DMS53 treated with DMSO at 0.1 percent for 48 hours (cell line): ENCODE results near the gene SLC25A24.
"Not testable (repeated sequence)": the region's sequence is repeated elsewhere in the genome, so short reads cannot be mapped to it uniquely, and the experiment has no call there.

ENCODE experiments used
- DNase-seq: peaks from one replicate; lab custom pipeline; 2025; ENCODE audit not compliant: unreplicated experiment; lab: John Stamatoyannopoulos, UW

The SLC25A24 gene

GRCh38 chr1:108140936-108141335 is 59.2 kb downstream of the SLC25A24 start:
- no peak for DNase-seq

- no peak for DNase-seq
Measured at GRCh38 chr1:108140177-108140576, 60.0 kb downstream of the SLC25A24 start.

- DNase-seq, result not testable (repeated sequence)
Measured at GRCh38 chr1:108139555-108139954, 60.6 kb downstream of the SLC25A24 start.

GRCh38 chr1:108133148-108133547 is 67.0 kb downstream of the SLC25A24 start:
- not testable (repeated sequence) for DNase-seq

DNA sequence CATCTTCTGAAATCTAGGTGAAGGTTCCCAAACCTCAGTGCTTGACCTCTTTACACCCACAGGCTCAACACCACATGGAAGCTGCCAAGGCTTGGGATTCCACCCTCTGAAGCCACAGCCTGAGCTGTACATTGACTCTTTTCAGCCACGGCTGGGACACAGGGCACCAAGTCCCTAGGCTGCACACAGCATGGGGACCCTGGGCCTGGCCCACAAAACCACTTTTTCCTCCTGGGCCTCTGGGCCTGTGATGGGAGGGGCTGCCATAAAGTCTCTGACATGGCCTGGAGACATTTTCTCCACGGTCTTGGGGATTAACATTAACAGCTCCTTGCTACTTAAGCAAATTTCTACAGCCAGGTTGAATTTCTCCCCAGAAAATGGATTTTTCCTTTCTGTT is 67.8 kb downstream of the SLC25A24 start:
- not testable (repeated sequence) for DNase-seq

DNA sequence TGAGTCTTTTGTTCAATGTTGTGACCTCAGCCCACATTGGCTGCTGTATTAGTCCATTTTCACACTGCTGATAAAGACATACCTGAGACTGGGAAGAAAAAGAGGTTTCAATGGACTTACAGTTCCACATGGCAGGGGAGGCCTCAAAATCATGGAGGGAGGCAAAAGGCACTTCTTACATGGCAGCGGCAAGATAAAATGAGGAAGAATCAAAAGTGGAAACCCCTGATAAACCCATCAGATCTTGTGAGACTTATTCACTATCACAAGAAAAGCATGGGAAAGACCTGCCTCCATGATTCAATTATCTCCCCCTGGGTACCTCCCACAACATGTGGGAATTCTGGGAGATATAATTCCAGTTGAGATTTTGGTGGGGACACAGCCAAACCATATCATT is 68.9 kb downstream of the SLC25A24 start:
- DNase-seq, result not testable (repeated sequence)

GRCh38 chr1:108130794-108131193 is 69.3 kb downstream of the SLC25A24 start:
- no peak for DNase-seq

GRCh38 chr1:108129999-108130398 is 70.1 kb downstream of the SLC25A24 start:
- DNase-seq, result no peak

GRCh38 chr1:108125312-108126138 is 74.6 kb downstream of the SLC25A24 start:
- peak; percentile 71 for DNase-seq

- DNase-seq, result no peak
Measured at GRCh38 chr1:108124622-108125311, 75.4 kb downstream of the SLC25A24 start.

- DNase-seq, result no peak
Measured at GRCh38 chr1:108124023-108124422, 76.1 kb downstream of the SLC25A24 start.

GRCh38 chr1:108121358-108122143 is 78.6 kb downstream of the SLC25A24 start:
- DNase-seq, result no peak

DNA sequence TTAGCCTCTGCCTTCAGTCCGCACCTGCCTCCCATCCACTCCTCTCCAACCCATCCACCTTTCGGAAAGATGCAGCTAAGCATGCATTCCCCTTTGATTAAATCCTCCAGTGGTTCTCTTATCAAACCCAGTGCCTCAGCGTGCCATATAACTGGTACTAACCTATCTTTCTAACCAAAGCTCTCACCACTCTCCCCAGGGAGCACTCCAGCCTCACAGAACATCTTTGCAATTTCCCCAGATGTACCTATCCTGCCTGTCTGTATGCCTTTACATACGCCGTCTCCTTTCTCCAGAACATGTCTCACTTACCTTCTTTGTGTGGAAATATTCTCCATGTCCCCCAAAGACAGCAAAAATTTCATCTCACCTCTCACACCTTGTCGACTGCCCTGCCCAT is 80.0 kb downstream of the SLC25A24 start:
- DNase-seq, result no peak

GRCh38 chr1:108119500-108119899 is 80.6 kb downstream of the SLC25A24 start:
- DNase-seq, result no peak

DNA sequence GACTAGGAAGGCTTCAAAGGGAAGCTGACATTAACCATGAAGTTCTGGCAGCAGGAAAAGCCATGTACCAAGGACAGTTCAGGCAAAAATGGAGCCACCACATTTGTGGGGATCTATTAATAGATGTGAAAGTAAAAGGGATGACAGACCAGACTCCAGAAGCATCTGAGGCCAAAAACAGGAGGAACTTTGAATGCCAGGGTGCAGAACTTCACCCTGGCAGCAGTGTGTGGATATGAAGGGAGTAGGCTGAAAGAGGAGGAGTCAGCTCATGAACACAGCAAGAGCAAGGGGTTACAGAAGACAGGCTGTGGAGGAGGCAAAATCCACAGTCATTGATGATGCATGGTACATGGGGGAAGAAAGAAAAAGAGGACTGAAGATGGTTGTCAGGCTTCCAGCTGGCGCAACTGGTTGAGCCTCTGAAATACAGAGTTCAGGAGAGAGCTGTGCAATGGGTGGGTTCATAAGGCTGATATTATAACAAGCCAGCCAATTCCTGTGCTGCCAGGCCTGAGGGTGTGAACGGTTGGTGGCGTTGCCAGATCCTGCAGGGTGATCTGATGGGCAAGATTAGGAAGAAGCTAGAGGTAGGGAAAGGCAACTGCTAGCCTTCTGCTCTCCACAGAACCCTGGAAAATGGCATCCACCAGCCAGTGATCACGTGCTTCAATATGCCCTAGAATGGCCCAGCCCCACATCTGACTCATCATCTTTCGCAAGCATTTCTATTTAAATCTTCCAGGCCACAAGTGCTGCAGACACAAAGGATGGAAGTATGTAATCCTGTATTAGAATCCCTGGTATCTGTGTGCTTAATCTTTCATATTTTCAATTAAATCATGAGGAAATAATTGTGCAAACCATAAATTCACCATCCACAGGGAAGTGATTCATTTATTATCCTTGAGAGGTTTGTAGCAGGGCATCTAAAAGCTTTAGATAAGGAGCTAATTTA is 81.9 kb downstream of the SLC25A24 start:
- DNase-seq, result no peak

DNA sequence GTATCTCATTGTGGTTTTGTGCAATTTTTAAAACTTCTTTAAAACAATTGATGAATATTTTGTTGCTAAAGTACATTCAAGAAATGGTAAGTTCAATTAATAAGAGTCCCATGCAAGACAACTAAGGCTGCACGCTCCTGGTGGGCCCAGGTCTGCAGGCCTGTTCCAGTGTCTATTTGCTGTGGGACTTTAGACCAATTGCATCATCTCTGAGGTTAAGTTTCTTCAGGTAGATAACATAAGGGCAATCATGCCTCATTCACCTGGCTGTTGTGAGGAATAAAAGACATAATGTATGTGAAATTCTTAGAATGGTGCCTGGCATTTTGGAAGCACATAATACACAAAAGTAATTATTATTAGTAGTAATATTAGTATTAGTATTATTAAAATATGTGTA is 82.9 kb downstream of the SLC25A24 start:
- DNase-seq, result no peak

DNA sequence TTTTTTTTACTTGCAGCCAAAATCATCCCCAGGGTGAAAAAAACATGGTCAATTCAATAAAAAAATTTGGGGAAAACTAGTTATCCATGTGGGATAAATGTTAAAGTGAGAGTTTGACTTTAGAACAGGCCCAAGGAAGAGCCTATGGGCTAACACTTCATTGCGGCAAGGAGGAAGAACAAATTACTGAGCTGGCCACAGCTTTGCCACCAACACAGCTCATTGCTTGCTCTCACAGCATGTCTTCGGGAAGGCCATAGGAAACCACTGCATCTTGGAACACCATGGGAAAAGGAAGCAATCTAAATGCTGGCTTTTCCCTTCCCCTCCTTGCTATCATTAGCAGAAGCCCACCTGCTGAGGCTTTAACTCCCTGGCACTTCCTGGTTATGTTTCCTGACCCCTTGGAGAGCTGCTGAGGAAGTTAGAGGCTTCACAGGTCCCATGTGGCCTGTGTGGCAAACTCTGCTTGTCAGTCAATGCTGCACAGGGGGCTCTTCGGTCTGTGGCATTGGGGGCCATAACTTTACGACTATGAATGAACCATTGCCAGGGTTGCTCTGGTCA is 86.0 kb downstream of the SLC25A24 start:
- no peak for DNase-seq

DNA sequence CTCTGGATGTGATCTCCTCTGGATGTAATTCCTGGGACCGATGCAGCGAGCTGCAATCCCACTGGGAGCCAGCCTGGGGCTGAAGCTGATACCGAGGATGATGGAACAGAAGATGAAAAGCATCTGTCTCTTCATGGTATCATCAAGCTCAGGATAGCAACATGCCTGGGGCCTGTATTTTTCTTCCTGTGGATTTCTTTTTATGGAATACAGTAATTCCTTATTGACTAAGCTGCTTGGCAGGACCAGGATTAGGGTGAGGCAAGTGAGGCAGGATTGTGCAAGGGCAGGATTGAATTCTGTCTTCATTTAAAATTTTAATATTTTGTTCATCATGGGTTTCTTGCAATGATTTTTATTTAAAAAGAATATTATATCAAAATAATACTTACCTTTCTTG is 86.6 kb downstream of the SLC25A24 start:
- DNase-seq, result no peak

GRCh38 chr1:108109295-108109973 is 90.7 kb downstream of the SLC25A24 start:
- no peak for DNase-seq

- no peak for DNase-seq
Measured at GRCh38 chr1:108108119-108108518, 92.0 kb downstream of the SLC25A24 start.
